ENCODE measurements around the gene RNGTT. TPM values are rescaled to one million over a fixed set of nuclear protein-coding genes. Genes with fewer than 3 reads are reported as not detected.
A peak's percentile ranks its signal among the peaks of the same experiment; 100 is the strongest.

RNGTT gene
- total and polyA plus RNA-seq, 10 of the 15 experiments (the other 5 are each of a cell fraction or from before 2014, with no cell fraction given): 7.7 to 30.4 (median 22.2) TPM

DNA sequence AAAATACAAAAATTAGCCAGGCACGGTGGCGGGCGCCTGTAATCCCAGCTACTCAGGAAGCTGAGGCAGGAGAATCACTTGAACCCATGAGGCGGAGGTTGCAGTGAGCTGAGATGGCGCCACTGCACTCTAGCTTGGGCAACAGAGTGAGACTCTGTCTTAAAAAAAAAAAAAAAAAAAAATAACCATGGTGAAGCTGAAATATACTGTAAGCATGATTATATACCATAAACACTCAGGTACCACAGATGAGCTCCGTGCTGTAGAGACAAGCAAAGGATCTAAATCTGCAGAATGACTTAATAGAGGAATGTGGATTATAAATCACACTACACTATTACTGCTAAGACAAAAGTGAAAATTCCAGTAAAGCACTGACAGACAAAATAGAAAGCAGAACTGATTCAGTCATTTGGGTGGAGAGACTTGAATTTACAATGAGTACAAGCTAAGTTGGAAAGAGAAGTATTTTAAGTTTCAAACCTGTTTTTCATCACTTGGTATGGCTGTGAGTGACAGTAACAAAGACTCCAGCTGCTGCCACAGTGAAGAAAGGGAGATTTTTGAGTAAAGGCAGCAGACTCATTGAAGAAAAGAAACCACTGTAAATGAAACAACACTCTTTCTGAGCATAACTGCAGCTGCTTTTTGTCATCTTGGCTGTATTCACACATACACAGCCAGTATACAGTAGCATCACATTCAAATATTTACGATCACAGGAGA is 322.1 kb downstream of the RNGTT start (continued):
- TF ChIP-seq SRF (IDR thresholded peaks at IDR 0.05; ENCODE audit: low read depth in 2 of 2, low read length in 2 of 2) (no peak), POU2F2 (IDR thresholded peaks at IDR 0.05; ENCODE audit: borderline replicate concordance, low read depth, low read length) (no peak), EP300 (IDR thresholded peaks at IDR 0.05; ENCODE audit: borderline replicate concordance in 1 of 2, control insufficient read depth in 1 of 2, low read depth in 2 of 2, low read length in 2 of 2) (peak; percentile 12 to 58; a peak in 1 of 4 replicates), CBX3 (IDR thresholded peaks at IDR 0.05; ENCODE audit: borderline replicate concordance, low read depth) (no peak), MTA3 (IDR thresholded peaks at IDR 0.05; ENCODE audit: borderline replicate concordance, low read length) (no peak), NFXL1 (IDR thresholded peaks at IDR 0.05; ENCODE audit: borderline replicate concordance) (no peak), CHD2 (IDR thresholded peaks at IDR 0.05; ENCODE audit: borderline replicate concordance, low read depth, low read length) (no peak; the same call in 1 of the 2 replicates), BCL11A (IDR thresholded peaks at IDR 0.05; ENCODE audit: low read depth, low read length) (no peak), NBN (IDR thresholded peaks at IDR 0.05) (peak; percentile 70), IKZF1 (conservative IDR thresholded peaks at IDR 0.05) (no peak), DPF2 (IDR thresholded peaks at IDR 0.05) (no peak), IKZF2 (IDR thresholded peaks at IDR 0.05) (peak; percentile 44 to 71; a peak in 2 of 4 replicates), MEF2B (IDR thresholded peaks at IDR 0.05; ENCODE audit: partially characterized antibody, poor library complexity, severe bottlenecking) (no peak), FOS (IDR thresholded peaks at IDR 0.05; ENCODE audit: borderline replicate concordance, extremely low read depth, insufficient read length) (no peak), NR2C1 (IDR thresholded peaks at IDR 0.05) (no peak), EED (IDR thresholded peaks at IDR 0.05; ENCODE audit: low read depth) (no peak), JUND (IDR thresholded peaks at IDR 0.05; ENCODE audit: low read depth, low read length) (no peak; the same call in 1 of the 2 replicates)
- TF ChIP-seq, protein P1, sequence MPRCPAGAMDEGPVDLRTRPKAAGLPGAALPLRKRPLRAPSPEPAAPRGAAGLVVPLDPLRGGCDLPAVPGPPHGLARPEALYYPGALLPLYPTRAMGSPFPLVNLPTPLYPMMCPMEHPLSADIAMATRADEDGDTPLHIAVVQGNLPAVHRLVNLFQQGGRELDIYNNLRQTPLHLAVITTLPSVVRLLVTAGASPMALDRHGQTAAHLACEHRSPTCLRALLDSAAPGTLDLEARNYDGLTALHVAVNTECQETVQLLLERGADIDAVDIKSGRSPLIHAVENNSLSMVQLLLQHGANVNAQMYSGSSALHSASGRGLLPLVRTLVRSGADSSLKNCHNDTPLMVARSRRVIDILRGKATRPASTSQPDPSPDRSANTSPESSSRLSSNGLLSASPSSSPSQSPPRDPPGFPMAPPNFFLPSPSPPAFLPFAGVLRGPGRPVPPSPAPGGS (IDR thresholded peaks at IDR 0.05; ENCODE audit: borderline replicate concordance, insufficient read depth, low read depth, low read length, poor library complexity, severe bottlenecking): no peak
- TF ChIP-seq, protein P2, sequence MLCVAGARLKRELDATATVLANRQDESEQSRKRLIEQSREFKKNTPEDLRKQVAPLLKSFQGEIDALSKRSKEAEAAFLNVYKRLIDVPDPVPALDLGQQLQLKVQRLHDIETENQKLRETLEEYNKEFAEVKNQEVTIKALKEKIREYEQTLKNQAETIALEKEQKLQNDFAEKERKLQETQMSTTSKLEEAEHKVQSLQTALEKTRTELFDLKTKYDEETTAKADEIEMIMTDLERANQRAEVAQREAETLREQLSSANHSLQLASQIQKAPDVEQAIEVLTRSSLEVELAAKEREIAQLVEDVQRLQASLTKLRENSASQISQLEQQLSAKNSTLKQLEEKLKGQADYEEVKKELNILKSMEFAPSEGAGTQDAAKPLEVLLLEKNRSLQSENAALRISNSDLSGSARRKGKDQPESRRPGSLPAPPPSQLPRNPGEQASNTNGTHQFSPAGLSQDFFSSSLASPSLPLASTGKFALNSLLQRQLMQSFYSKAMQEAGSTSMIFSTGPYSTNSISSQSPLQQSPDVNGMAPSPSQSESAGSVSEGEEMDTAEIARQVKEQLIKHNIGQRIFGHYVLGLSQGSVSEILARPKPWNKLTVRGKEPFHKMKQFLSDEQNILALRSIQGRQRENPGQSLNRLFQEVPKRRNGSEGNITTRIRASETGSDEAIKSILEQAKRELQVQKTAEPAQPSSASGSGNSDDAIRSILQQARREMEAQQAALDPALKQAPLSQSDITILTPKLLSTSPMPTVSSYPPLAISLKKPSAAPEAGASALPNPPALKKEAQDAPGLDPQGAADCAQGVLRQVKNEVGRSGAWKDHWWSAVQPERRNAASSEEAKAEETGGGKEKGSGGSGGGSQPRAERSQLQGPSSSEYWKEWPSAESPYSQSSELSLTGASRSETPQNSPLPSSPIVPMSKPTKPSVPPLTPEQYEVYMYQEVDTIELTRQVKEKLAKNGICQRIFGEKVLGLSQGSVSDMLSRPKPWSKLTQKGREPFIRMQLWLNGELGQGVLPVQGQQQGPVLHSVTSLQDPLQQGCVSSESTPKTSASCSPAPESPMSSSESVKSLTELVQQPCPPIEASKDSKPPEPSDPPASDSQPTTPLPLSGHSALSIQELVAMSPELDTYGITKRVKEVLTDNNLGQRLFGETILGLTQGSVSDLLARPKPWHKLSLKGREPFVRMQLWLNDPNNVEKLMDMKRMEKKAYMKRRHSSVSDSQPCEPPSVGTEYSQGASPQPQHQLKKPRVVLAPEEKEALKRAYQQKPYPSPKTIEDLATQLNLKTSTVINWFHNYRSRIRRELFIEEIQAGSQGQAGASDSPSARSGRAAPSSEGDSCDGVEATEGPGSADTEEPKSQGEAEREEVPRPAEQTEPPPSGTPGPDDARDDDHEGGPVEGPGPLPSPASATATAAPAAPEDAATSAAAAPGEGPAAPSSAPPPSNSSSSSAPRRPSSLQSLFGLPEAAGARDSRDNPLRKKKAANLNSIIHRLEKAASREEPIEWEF (IDR thresholded peaks at IDR 0.05; ENCODE audit: insufficient replicate concordance, low read depth, low read length): no peak
- TF ChIP-seq, protein P3, sequence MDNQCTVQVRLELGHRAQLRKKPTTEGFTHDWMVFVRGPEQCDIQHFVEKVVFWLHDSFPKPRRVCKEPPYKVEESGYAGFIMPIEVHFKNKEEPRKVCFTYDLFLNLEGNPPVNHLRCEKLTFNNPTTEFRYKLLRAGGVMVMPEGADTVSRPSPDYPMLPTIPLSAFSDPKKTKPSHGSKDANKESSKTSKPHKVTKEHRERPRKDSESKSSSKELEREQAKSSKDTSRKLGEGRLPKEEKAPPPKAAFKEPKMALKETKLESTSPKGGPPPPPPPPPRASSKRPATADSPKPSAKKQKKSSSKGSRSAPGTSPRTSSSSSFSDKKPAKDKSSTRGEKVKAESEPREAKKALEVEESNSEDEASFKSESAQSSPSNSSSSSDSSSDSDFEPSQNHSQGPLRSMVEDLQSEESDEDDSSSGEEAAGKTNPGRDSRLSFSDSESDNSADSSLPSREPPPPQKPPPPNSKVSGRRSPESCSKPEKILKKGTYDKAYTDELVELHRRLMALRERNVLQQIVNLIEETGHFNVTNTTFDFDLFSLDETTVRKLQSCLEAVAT (IDR thresholded peaks at IDR 0.05): peak; percentile 90
- TF ChIP-seq, protein P4, sequence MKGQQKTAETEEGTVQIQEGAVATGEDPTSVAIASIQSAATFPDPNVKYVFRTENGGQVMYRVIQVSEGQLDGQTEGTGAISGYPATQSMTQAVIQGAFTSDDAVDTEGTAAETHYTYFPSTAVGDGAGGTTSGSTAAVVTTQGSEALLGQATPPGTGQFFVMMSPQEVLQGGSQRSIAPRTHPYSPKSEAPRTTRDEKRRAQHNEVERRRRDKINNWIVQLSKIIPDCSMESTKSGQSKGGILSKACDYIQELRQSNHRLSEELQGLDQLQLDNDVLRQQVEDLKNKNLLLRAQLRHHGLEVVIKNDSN (IDR thresholded peaks at IDR 0.05; ENCODE audit: borderline replicate concordance, extremely low read length, insufficient read depth, low read depth, low read length): no peak
